Neuron (in vitro differentiated cells): Measurements from ENCODE around the gene ELF5.

Experiments used
- H2AFZ ChIP-seq: one replicate; pipeline ENCODE4 v1.6.1; 2013; ENCODE audit warnings: low read depth, mild to moderate bottlenecking, inconsistent platforms, low read length, moderate library complexity
- H3K27me3 ChIP-seq: one replicate; pipeline ENCODE4 v1.6.1; 2013; ENCODE audit warnings: low read length; ENCODE audit not compliant: insufficient read depth
- H3K36me3 ChIP-seq: one replicate; pipeline ENCODE4 v1.6.1; 2013; ENCODE audit warnings: low read length; ENCODE audit not compliant: insufficient read depth
- H3K4me1 ChIP-seq: one replicate; pipeline ENCODE4 v1.6.1; 2013; ENCODE audit warnings: low read length; ENCODE audit not compliant: insufficient read depth
- H3K4me3 ChIP-seq: 2 replicates; pipeline ENCODE4 v1.5.1; 2013; ENCODE audit warnings: mild to moderate bottlenecking, low read length, moderate library complexity
- H3K9me3 ChIP-seq: one replicate; pipeline ENCODE4 v1.6.1; 2013; ENCODE audit warnings: low read length

The ELF5 gene

DNA sequence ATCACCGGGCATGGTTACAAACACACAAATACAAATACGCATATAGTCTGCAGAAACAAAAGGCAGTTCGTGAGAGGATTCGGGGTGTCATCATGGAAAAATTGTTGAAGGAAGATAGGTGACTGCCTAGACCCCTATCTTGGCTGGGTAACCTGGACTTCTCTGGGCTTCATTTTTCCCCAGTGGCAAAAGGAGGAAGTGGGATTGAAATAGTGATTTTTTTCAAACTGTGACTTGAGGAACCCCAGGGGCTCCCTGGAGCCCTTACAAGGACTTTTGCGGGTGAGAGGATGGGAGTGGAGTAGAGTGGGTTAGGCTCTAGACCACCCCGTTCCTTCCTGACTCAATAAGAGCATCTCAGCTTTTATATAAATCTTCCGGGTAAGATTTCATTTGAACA lies 1.0 kb upstream of the ELF5 start:
- Histone ChIP-seq H3K4me3 (no peak overlapping the region), H3K27me3 (no peaks in the 10 kb centered on the region), H2AFZ (no peak overlapping the region), H3K36me3 (no peaks in the 10 kb centered on the region), H3K4me1 (no peaks in the 10 kb centered on the region), H3K9me3 (no peaks in the 10 kb centered on the region)

DNA sequence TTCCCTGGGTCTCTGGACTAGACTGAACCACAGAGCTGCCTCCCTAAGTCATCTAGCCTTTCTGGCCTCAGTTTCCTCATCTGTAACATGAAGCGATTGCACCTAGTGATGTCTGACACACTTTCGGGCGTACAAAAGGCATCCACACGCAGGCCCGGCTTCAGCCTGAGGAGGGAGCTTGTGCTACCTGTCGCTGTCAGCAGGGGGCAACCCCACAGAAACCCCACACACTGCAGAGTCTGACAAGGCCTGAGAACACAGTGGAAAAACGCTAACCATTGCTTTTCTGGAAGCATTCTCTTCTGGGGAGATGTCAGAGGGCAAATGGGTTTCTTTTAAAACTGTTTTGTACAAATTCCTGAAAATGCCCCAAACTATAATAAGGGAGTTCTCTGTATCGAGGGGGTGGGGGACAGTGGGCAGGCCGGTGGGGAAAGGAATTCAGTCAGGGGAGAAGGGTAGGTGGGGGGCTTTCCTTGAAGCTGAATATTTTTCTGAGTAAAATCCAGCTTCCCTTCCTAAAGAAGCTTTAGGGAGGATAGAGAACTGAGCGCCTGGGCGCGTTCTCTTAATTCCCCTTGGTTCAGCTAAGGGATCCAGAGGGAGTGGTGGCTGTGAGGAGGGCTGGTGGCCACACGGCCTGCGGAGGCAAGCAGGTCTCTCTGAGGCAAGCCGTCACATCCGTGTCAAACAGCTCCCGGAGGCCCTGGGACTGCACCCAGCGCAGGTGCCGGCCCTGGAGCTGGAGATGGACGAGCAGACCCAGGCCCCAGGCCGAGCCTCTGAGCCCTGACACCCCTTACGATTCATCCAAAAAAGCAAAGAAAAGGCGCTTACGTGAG lies 533 bp downstream of the ELF5 start:
- H2AFZ ChIP-seq: no peak overlapping the region
- no peaks in the 10 kb centered on the region for H3K36me3 ChIP-seq
- H3K9me3 ChIP-seq: no peaks in the 10 kb centered on the region
- H3K4me1 ChIP-seq: no peaks in the 10 kb centered on the region
- no peak overlapping the region for H3K4me3 ChIP-seq
- no peaks in the 10 kb centered on the region for H3K27me3 ChIP-seq

- no peaks in the 10 kb centered on the region for H3K4me1 ChIP-seq
- no peaks in the 10 kb centered on the region for H3K9me3 ChIP-seq
- H3K4me3 ChIP-seq: no peak overlapping the region
- no peaks in the 10 kb centered on the region for H3K36me3 ChIP-seq
- no peaks in the 10 kb centered on the region for H3K27me3 ChIP-seq
- no peak overlapping the region for H2AFZ ChIP-seq
These were observed 2.9 kb downstream of the ELF5 start for GRCh38 chr11:34510673-34511072.

DNA sequence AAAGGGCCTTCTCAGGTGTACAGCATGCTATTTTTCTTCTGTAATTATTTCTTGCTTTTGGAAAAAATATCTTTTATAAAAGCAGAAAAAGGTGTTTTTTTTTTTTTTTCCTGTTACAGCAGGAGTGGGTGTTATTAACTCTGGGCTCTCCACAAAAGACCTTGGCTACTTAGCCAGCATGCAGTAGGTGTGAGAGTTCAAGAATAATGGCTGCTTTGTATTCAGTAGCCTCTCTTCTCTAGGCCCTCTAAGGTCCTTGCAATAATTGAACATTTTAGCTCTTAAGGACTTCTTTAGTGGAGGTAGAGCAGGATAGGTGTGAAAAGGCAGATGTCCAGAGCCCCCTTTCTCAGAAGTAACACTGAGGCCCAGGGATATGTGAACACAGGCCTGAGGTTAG lies 3.4 kb downstream of the ELF5 start:
- no peaks in the 10 kb centered on the region for H3K4me1 ChIP-seq
- no peaks in the 10 kb centered on the region for H3K27me3 ChIP-seq
- no peak overlapping the region for H3K4me3 ChIP-seq
- H2AFZ ChIP-seq: no peak overlapping the region
- no peaks in the 10 kb centered on the region for H3K36me3 ChIP-seq
- no peaks in the 10 kb centered on the region for H3K9me3 ChIP-seq

GRCh38 chr11:34509336-34509876 lies 4.2 kb downstream of the ELF5 start:
- Histone ChIP-seq H3K36me3 (no peaks in the 10 kb centered on the region), H3K27me3 (no peaks in the 10 kb centered on the region), H3K9me3 (no peaks in the 10 kb centered on the region), H2AFZ (no peak overlapping the region), H3K4me1 (no peaks in the 10 kb centered on the region), H3K4me3 (no peak overlapping the region)

DNA sequence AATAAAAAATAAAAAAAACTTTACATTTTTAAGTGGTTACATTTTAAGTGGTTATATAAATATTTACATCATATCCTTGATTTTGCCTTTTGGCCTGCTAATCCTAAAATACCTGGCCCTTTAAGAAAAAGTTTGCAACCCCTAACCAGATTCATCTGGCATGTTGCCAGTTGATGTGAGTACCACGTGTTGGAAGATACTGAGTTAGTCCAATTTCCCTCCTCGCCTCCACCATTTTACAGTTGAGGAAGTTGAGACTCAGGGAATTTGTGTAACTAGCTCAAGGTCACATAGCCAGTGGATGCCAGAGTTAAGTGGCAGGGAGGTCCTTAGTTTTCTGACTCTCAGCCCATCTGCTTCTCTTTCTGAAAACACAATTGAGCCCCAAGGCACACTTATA lies 5.1 kb downstream of the ELF5 start:
- H3K4me3 ChIP-seq: no peak overlapping the region
- no peaks in the 10 kb centered on the region for H3K36me3 ChIP-seq
- no peaks in the 10 kb centered on the region for H3K9me3 ChIP-seq
- H3K27me3 ChIP-seq: no peaks in the 10 kb centered on the region
- H3K4me1 ChIP-seq: no peaks in the 10 kb centered on the region
- no peak overlapping the region for H2AFZ ChIP-seq

DNA sequence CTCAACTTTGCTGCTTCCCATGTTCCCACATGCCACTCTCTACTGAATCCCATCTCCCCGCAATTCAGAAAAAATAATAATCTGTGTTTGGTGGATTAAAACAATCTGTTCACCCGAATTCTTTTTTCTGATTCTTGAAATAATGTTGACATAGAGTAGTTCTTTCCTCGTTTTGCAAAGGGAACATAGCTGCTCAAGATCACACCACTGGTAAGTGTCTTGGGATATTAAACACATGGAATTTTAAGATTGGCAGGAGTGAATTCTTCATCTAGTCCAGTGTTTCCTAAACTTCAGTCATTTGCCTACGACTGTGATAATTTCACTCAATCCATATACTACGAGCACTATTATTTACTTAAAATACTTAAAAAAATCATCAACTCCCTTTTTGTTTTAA lies 6.0 kb downstream of the ELF5 start:
- Histone ChIP-seq H2AFZ (no peak overlapping the region), H3K9me3 (no peaks in the 10 kb centered on the region), H3K36me3 (no peaks in the 10 kb centered on the region), H3K4me1 (no peaks in the 10 kb centered on the region), H3K4me3 (no peak overlapping the region), H3K27me3 (no peaks in the 10 kb centered on the region)

- Histone ChIP-seq H3K36me3 (no peaks in the 10 kb centered on the region), H2AFZ (no peak overlapping the region), H3K9me3 (no peaks in the 10 kb centered on the region), H3K27me3 (no peaks in the 10 kb centered on the region), H3K4me3 (no peak overlapping the region), H3K4me1 (no peaks in the 10 kb centered on the region)
These were observed 6.4 kb downstream of the ELF5 start for GRCh38 chr11:34507156-34507555.

- Histone ChIP-seq H3K27me3 (no peaks in the 10 kb centered on the region), H2AFZ (no peak overlapping the region), H3K36me3 (no peaks in the 10 kb centered on the region), H3K4me1 (no peaks in the 10 kb centered on the region), H3K4me3 (no peak overlapping the region), H3K9me3 (no peaks in the 10 kb centered on the region)
These were observed 7.7 kb downstream of the ELF5 start for GRCh38 chr11:34505874-34506273.

DNA sequence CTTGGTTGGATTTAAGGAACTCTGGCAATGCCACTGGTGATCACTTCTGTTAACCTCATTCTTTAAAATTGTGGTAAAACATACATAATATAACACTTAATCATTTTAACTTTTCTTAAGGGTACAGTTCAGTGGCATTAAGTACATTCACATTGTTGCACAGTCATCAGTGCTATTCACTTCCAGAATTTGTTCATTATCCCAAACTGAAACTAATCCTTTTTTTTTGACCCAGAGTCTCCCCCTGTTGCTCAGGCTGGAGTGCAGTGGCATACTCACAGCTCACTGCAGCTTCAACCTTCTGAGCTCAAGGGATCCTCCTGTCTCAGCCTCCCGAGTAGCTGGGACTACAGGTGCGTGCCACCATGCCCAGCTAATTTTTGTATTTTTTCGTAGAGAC lies 10.6 kb downstream of the ELF5 start:
- H3K4me3 ChIP-seq: no peak overlapping the region
- no peaks in the 10 kb centered on the region for H3K36me3 ChIP-seq
- no peaks in the 10 kb centered on the region for H3K9me3 ChIP-seq
- peaks cover 2% of the 10 kb centered on the region for H3K27me3 ChIP-seq
- H3K4me1 ChIP-seq: no peaks in the 10 kb centered on the region
- no peak overlapping the region for H2AFZ ChIP-seq

DNA sequence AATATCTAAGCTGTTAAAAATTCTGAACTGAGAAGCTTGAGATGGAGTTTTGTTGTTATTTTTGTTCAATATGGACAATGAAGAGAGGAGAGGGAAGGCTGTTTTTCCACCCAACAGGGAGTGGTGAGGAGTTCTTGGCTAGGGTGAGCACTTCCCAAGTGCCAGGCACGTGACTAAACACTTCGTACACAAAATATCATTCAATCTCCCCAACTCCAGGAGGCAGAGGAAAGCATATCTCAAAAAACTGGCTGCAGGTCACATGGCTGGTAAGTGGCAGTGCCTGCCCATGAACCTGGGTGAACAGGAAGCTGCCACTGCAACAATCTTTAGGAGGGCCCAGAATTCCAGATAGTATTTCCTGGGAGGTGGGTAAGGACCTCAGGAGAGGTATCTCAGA lies 11.6 kb downstream of the ELF5 start:
- H3K27me3 ChIP-seq: peaks cover 2% of the 10 kb centered on the region
- H3K4me1 ChIP-seq: no peaks in the 10 kb centered on the region
- H2AFZ ChIP-seq: no peak overlapping the region
- H3K9me3 ChIP-seq: no peaks in the 10 kb centered on the region
- no peak overlapping the region for H3K4me3 ChIP-seq
- no peaks in the 10 kb centered on the region for H3K36me3 ChIP-seq

DNA sequence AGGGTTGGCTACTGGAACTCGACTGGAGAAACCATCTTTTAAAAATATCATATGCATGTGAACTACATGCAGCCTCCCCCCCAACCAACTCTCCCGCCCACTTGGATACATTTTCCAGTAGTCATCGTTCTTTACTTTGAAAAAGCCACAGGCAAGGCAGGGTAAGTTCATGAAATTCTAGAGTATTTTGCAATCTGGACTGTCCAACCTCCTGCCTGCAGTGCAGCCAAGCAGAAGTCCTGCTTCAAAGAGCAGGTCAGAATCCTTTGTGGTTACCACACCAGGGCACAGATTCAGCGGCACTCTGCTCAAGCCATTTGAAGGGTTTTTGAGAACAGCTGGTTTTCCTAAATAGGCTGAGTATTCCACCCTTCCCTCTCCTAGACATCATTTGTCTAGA lies 12.1 kb downstream of the ELF5 start:
- no peaks in the 10 kb centered on the region for H3K9me3 ChIP-seq
- H2AFZ ChIP-seq: no peak overlapping the region
- H3K4me3 ChIP-seq: no peak overlapping the region
- peaks cover 2% of the 10 kb centered on the region for H3K27me3 ChIP-seq
- no peaks in the 10 kb centered on the region for H3K4me1 ChIP-seq
- no peaks in the 10 kb centered on the region for H3K36me3 ChIP-seq

GRCh38 chr11:34499719-34500500 lies 13.7 kb downstream of the ELF5 start:
- Histone ChIP-seq H3K36me3 (no peaks in the 10 kb centered on the region), H3K4me1 (no peaks in the 10 kb centered on the region)

More at GRCh38 chr11:34499719-34500500, 13.7 kb downstream of the ELF5 start:
- H2AFZ ChIP-seq: no peak overlapping the region
- H3K9me3 ChIP-seq: no peaks in the 10 kb centered on the region
- no peak overlapping the region for H3K4me3 ChIP-seq
- peaks cover 2% of the 10 kb centered on the region for H3K27me3 ChIP-seq
